Fibroblast of pulmonary artery (primary cell): ENCODE data around the gene PRSS22.

ENCODE experiments used
- DNase-seq: peaks from one replicate; pipeline ENCODE4 v3.0.0-alpha.2; 2010; ENCODE audit warnings: low read depth
- H3K4me3 ChIP-seq: replicated peaks from 2 replicates; pipeline ENCODE4 v1.5.1; 2011; ENCODE audit warnings: low read depth, mild to moderate bottlenecking, control low read depth, low read length, moderate library complexity
- TF ChIP-seq, protein P1 (sequence below): IDR thresholded peaks from 2 replicates; pipeline ENCODE4 v1.5.1; 2011; ENCODE audit warnings: mild to moderate bottlenecking, control low read depth, low read length, inconsistent platforms; ENCODE audit errors: missing control alignments

PRSS22 gene

DNA sequence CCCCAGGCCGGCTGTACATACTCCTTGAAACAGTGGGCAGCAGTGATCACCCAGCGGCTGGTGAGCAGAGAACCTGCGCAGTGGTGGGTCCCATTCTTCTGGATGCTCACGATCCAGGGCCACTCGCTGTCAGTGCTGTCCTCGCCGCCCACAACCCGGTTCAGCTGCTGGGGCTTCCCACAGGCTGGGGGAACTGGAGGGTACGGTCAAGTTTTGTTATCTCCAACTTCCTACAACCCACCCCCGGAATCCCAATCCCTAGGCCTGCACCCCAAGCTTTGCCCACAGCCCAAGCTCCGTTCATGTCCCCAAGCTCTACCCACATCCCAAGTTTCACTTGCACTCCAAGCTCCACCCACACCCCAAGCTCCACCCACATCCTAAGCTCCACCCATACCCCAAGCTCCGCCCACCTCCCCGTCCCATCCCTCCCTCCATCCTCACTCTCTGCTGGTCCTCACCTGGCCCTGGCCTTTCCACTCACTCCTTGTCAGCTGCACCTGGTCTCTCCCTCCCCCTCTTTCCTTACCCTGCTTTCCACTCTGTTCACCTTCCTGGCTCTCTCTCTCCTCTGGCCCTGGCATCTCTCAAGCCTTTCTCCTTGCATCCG lies 1.8 kb downstream of the PRSS22 start:
- H3K4me3 ChIP-seq, result no peak overlapping the region
- no peak for DNase-seq
- TF ChIP-seq, protein P1, sequence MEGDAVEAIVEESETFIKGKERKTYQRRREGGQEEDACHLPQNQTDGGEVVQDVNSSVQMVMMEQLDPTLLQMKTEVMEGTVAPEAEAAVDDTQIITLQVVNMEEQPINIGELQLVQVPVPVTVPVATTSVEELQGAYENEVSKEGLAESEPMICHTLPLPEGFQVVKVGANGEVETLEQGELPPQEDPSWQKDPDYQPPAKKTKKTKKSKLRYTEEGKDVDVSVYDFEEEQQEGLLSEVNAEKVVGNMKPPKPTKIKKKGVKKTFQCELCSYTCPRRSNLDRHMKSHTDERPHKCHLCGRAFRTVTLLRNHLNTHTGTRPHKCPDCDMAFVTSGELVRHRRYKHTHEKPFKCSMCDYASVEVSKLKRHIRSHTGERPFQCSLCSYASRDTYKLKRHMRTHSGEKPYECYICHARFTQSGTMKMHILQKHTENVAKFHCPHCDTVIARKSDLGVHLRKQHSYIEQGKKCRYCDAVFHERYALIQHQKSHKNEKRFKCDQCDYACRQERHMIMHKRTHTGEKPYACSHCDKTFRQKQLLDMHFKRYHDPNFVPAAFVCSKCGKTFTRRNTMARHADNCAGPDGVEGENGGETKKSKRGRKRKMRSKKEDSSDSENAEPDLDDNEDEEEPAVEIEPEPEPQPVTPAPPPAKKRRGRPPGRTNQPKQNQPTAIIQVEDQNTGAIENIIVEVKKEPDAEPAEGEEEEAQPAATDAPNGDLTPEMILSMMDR, result no peak

DNA sequence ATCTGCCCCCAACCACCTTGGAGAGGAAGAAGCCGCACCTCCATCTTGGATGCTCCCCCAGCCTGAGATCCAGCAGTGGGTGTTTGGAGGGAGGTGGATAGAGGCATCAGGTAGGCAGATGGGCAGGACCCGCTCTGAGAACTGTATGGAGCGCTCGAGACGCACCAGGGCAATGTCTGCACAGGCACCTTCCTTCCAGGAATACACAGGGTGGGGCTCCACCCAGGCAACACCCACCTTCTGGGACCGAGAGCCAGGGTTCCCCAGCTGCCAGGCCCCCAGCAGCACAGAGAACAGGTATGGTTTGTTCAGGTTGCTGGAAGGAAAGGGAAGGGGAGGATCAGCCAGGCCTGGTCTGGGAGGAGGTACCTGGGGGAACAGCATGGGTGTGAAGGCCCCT lies 2.4 kb downstream of the PRSS22 start:
- TF ChIP-seq, protein P1, result no peak
- H3K4me3 ChIP-seq, result no peak overlapping the region
- no peak for DNase-seq

DNA sequence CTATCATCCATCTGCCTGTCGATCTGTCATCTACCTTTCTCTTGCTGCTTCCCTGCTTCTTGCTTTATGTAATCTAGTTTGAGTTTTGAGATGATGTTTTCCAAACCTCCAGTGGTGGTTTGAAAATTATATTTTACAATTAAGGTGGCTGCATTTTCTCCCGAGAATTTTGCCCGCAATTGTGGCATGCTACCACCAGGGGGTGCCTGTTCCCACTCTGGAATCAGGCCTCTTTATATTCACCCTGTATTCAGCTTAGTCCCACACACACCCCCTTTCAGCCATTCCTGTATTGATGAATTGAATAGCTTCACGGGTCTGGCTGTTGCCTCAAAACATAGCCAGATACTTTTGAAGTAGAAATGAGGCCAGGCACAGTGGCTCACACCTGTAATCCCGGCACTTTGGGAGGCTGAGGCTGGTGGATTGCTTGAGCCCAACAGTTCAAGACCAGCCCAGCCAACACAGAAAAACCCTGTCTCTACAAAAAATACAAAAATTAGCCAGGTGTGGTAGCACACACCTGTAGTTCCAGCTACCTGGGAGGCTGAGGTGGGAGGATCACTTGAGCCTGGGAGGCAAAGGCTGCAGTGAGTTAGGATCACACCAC lies 3.2 kb downstream of the PRSS22 start:
- TF ChIP-seq, protein P1, result peak; percentile 54
- H3K4me3 ChIP-seq, result no peak overlapping the region
- no peak for DNase-seq

DNA sequence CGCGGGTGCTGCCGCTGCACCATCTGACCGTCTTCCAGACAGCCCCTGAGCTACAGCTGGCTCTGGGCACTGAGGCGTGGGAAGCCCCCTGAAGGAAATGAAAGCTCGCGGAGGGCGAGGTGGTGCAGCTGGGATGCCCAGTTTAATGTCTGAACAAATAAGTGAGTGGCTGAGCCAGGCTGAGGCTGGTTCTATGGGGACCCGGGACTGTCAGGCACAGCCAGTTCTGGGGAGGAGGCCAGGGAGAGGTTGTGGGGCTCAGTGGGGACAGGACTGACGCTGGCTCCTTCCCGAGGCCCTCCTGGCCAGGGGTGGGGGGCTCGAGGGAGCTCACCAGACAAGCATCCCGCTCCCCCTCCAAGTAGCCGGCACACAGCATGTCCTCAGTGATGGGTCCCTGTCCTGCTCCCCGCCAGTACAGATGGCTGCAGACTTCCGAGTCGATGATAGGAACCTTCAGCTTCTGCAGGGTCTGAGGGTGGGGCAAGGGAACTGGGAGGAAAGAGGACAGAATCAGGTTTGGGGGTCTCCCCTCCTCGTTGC lies 4.4 kb downstream of the PRSS22 start:
- TF ChIP-seq, protein P1, result no peak
- DNase-seq, result no peak
- no peak overlapping the region for H3K4me3 ChIP-seq

DNA sequence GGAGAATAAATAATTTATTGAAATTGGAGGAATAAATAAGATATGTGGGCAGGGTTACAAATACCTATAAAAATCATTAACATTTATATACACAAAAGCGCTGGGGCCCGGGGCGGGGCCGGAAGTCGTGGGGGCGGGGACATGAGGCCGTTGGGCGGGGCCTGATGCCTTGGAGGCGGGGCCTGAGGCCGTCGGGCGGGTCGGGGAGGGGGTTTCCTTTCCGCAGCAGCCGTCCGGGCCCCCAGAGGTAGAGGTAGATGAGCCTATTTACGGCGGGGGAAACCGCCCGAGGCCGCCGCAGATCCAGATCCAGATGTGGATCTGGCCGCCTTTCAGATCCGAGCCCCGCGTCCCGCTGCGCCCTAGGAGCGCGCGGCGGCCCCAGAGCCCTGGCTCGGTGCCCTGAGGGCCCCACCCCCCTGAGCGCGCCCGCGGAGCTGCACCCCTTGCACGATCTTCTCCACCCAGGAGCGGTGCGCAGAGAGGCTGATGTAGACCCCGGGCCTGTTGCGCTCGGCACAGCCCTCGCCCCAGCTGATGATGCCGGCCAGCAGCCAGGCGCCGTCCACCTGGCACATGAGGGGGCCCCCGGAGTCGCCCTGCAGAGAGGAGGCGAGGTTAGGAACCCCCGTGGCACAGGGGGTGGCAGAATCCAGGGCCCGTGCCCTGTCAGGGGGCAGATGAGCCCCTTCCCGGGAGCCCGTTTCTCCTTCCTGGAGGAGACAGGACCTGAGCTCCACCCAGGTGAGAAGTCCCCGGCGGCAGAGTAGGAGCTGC lies 5.1 kb downstream of the PRSS22 start:
- TF ChIP-seq, protein P1, result no peak
- no peak for DNase-seq
- no peak overlapping the region for H3K4me3 ChIP-seq

DNA sequence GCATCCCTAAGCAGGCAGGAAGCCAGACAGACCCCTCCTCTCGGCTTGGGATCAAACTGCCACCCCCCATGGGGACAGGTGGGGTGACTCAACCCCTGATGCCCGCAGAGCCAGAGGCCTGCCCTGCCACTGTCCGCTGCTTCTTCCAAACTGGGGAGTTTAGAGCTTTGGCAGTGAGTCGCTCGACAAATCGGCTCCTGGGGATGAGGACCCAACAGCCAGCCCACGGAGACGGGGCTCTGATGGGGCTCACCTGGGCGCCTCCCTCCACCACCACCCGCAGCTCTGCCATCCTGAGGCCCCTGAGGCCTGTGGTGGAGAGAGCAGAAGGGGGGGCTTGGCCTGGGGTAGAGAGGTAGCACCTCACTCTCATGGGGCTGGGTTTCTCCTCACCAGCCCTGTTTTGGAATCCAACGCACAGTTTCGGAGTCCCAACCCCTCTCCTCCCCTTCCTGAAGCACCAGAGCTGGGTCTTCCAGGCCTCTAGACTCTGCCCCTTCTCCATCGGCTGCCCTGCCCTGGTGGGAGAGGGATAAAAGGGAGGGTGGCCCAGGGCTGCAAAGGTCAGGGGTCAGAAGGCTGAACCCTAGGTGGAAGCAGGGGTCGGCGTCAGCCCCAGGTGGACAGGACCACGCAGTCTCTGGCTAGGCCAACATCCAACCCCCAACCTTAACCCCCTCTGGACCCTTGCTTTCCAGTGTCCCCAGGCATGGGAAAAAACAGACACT lies 5.8 kb downstream of the PRSS22 start:
- TF ChIP-seq, protein P1, result no peak
- DNase-seq, result no peak
- H3K4me3 ChIP-seq, result no peak overlapping the region
